Right lobe of liver (tissue), 4 donors: ENCODE results near the gene APBA1.

Experiments
- CTCF ChIP-seq, 4 donors: fragments of 200-600 bp in 3 of 4; fragments of 450-650 bp in 1 of 4; IDR thresholded peaks; one replicate each; pipeline versions ENCODE4 v1.5.1 to v1.8.0; 2016 to 2022; ENCODE audit warnings: antibody characterized with exemption in 4 of 4, mild to moderate bottlenecking in 2 of 4
- POLR2A ChIP-seq: fragments of 450-650 bp; IDR thresholded peaks from one replicate; pipeline ENCODE4 v1.6.1; 2017; ENCODE audit warnings: antibody characterized with exemption, mild to moderate bottlenecking
- donor health status: DM: no; HTN: no; CAD: no.
- donor health status: DM: no; HTN: no; CAD: no.
- donor health status: DM: no; HTN: yes; CAD: no.

- TF ChIP-seq CTCF (IDR thresholded peaks at IDR 0.05) (no peak), POLR2A (no peak)
Measured at GRCh38 chr9:69385581-69386033, 286.6 kb downstream of the APBA1 start.
